Fibroblast of lung (primary cell): ENCODE measurements around the gene CRYBB1. TPM values are rescaled to one million over a fixed set of nuclear protein-coding genes. Genes with fewer than 3 reads are reported as not detected.

ENCODE experiments used
- DNase-seq, 2 donors: peaks; one replicate each; pipeline versions ENCODE4 v3.0.0 to v3.0.0-alpha.2; 2010; ENCODE audit warnings: low read depth in 2 of 2
- H2AFZ ChIP-seq: 2 replicates; pipeline ENCODE4 v1.5.1; 2012; ENCODE audit warnings: low read length, control low read depth, inconsistent platforms
- H3K27ac ChIP-seq: 2 replicates; pipeline ENCODE4 v1.5.1; 2011; ENCODE audit warnings: low read length, control low read depth; ENCODE audit not compliant: insufficient read depth
- H3K27me3 ChIP-seq: 2 replicates; pipeline ENCODE4 v1.5.1; 2011; ENCODE audit warnings: mild to moderate bottlenecking, low read length; ENCODE audit not compliant: control insufficient read depth, insufficient read depth
- H3K36me3 ChIP-seq: 2 replicates; pipeline ENCODE4 v1.5.1; 2011; ENCODE audit warnings: low read length; ENCODE audit not compliant: control insufficient read depth, insufficient read depth
- H3K4me1 ChIP-seq: 2 replicates; pipeline ENCODE4 v1.5.1; 2011; ENCODE audit warnings: low read length; ENCODE audit not compliant: control insufficient read depth, insufficient read depth; ENCODE audit errors: extremely low read depth
- H3K4me2 ChIP-seq: 2 replicates; pipeline ENCODE4 v1.5.1; 2011; ENCODE audit warnings: low read length, control low read depth; ENCODE audit not compliant: insufficient read depth; ENCODE audit errors: extremely low read depth
- H3K4me3 ChIP-seq, 4 experiments: fragments of 200-600 bp in 1 of 4; sonication (generic) in 1 of 4; replicated peaks in 1 of 4; 2 replicates each; pipeline ENCODE4 v1.5.1; 2011 to 2016; ENCODE audit warnings: low read length in 4 of 4, low read depth in 3 of 4, mild to moderate bottlenecking in 3 of 4, control low read depth in 2 of 4, inconsistent platforms in 1 of 4, mixed read lengths in 1 of 4; ENCODE audit not compliant: insufficient read depth in 1 of 4; ENCODE audit errors: control extremely low read depth in 1 of 4
- H3K79me2 ChIP-seq: 2 replicates; pipeline ENCODE4 v1.5.1; 2012; ENCODE audit warnings: mild to moderate bottlenecking, low read length, inconsistent platforms; ENCODE audit not compliant: control insufficient read depth, insufficient read depth
- H3K9ac ChIP-seq: 2 replicates; pipeline ENCODE4 v1.5.1; 2011; ENCODE audit warnings: mild to moderate bottlenecking, low read length, control low read depth; ENCODE audit not compliant: insufficient read depth
- H3K9me3 ChIP-seq: 2 replicates; pipeline ENCODE4 v1.5.1; 2012; ENCODE audit warnings: low read depth, low read length; ENCODE audit not compliant: control insufficient read depth, insufficient read depth
- H4K20me1 ChIP-seq: 2 replicates; pipeline ENCODE4 v1.5.1; 2011; ENCODE audit warnings: low read length; ENCODE audit not compliant: control insufficient read depth, insufficient read depth; ENCODE audit errors: extremely low read depth
- CTCF ChIP-seq, 2 donors: IDR thresholded peaks in 1 of 2; conservative IDR thresholded peaks in 1 of 2; 1 replicate in 1 of 2; 2 replicates in 1 of 2; pipeline ENCODE4 v1.5.1; 2011 to 2012; ENCODE audit warnings: low read length in 2 of 2, control low read depth in 1 of 2, inconsistent platforms in 1 of 2, low read depth in 1 of 2, mild to moderate bottlenecking in 1 of 2
- EZH2 ChIP-seq: IDR thresholded peaks from 2 replicates; pipeline ENCODE4 v1.5.1; 2012; ENCODE audit warnings: low read length, control low read depth, mild to moderate bottlenecking; ENCODE audit errors: missing control alignments
- polyA plus RNA-seq, 2 donors: library from polyadenylated mRNA; depleted of rRNA in 1 of 2; stranded (reverse) in 1 of 2; unstranded in 1 of 2; fragments of >200 nt; gene quantifications; 2 replicates each; pipeline ENCODE4 v1.2.1, GENCODE V29; 2011 to 2012; ENCODE audit warnings: missing spikeins in 1 of 2
- total RNA-seq: library from RNA; depleted of rRNA; stranded (reverse); fragments of >200 nt; gene quantifications from 2 replicates; pipeline ENCODE4 v1.2.1, GENCODE V29; 2014

The CRYBB1 gene
- total and polyA plus RNA-seq, 2 donors (not counting 1 experiment from before 2014, with no cell fraction given) = not detected

- Histone ChIP-seq H3K4me1 (peaks cover 10% of the 10 kb centered on the region), H4K20me1 (no peaks in the 10 kb centered on the region), H3K79me2 (peaks cover 10% of the 10 kb centered on the region), H3K9ac (peak within 1 kb of the TSS; percentile 86), H3K4me3 (peak within 1 kb of the TSS; percentile 69 to 90 (median 80)), H2AFZ (peak within 1 kb of the TSS; percentile 73), H3K27me3 (no peaks in the 10 kb centered on the region), H3K9me3 (no peaks in the 10 kb centered on the region), H3K27ac (peak within 1 kb of the TSS; percentile 68), H3K36me3 (no peaks in the 10 kb centered on the region), H3K4me2 (peak within 1 kb of the TSS; percentile 95)
- DNase-seq = peak; percentile 65 to 66
- TF ChIP-seq CTCF (conservative IDR thresholded peaks at IDR 0.05 in 1 of 2, IDR thresholded peaks at IDR 0.05 in 1 of 2; ENCODE audit: low read depth in 1 of 2, low read length in 2 of 2) = no peak
- no peak for TF ChIP-seq EZH2
These were observed 27.7 kb downstream of the CRYBB1 start, which contains the start of gene TPST2 for GRCh38 chr22:26589845-26590736. TPST2 (minus strand) TSS chr22:26590132; CDS start chr22:26541630, 48,502 bp downstream.

GRCh38 chr22:26589367-26589844 lies 28.4 kb downstream of the CRYBB1 start:
- H3K4me3 ChIP-seq = peak overlapping the region; percentile 69 to 90 (median 74)
- peak overlapping the region; percentile 86 for H3K9ac ChIP-seq
- H3K27ac ChIP-seq = peak overlapping the region; percentile 68
- H4K20me1 ChIP-seq = no peaks in the 10 kb centered on the region
- peak overlapping the region; percentile 95 for H3K4me2 ChIP-seq
- peak in 1 of 2 donors; percentile 29 for DNase-seq
- no peak for TF ChIP-seq CTCF (conservative IDR thresholded peaks at IDR 0.05 in 1 of 2, IDR thresholded peaks at IDR 0.05 in 1 of 2; ENCODE audit: low read depth in 1 of 2, low read length in 2 of 2)
- TF ChIP-seq EZH2 = no peak
- H3K27me3 ChIP-seq = no peaks in the 10 kb centered on the region
- peak overlapping the region; percentile 30 for H2AFZ ChIP-seq
- H3K79me2 ChIP-seq = peaks cover 10% of the 10 kb centered on the region
- no peaks in the 10 kb centered on the region for H3K36me3 ChIP-seq
- peaks cover 15% of the 10 kb centered on the region for H3K4me1 ChIP-seq
- no peaks in the 10 kb centered on the region for H3K9me3 ChIP-seq

- H3K79me2 ChIP-seq = peaks cover 13% of the 10 kb centered on the region
- H2AFZ ChIP-seq = peak overlapping the region; percentile 30
These were observed 29.0 kb downstream of the CRYBB1 start for GRCh38 chr22:26588729-26589366.

More at GRCh38 chr22:26588729-26589366, 29.0 kb downstream of the CRYBB1 start:
- Histone ChIP-seq H3K4me3 (peak overlapping the region; percentile 69 to 90 (median 74)), H3K27ac (peak overlapping the region; percentile 68), H4K20me1 (no peaks in the 10 kb centered on the region), H3K27me3 (no peaks in the 10 kb centered on the region), H3K9ac (peak overlapping the region; percentile 86), H3K4me1 (peaks cover 15% of the 10 kb centered on the region), H3K36me3 (no peaks in the 10 kb centered on the region), H3K4me2 (peak overlapping the region; percentile 95), H3K9me3 (no peaks in the 10 kb centered on the region)
- DNase-seq = no peak
- TF ChIP-seq CTCF (conservative IDR thresholded peaks at IDR 0.05 in 1 of 2, IDR thresholded peaks at IDR 0.05 in 1 of 2; ENCODE audit: low read depth in 1 of 2, low read length in 2 of 2) = no peak
- TF ChIP-seq EZH2 = no peak
